ENCODE data around the gene ZNF334.

DNA sequence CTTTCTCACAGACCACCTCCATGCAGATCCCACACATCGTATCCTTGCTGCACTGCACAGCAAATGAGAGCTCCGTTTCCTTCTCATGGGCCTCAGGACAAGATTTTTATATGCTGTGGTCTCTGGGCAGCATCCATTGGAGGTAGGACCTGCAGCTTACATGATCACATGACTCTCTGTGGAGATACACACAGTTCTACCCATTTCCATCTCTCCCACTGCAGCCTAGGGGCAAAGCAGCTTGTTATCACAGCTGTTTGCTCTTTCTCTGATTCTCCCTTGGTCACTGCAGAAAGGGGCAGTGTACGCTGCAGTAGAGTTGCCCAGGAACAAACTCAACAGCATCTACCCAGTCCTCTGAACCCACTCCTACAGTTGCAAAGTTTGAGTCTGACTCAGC is 48.9 kb downstream of the ZNF334 start:
- TF ChIP-seq CTCF (IDR thresholded peaks at IDR 0.05) (no peak), POLR2A (IDR thresholded peaks at IDR 0.05) (no peak)
